ENCODE measurements around the gene PLCL2.

The PLCL2 gene

GRCh38 chr3:17040322-17040989 is 155.7 kb downstream of the PLCL2 start:
- Histone ChIP-seq H3K27ac (no peak overlapping the region), H3K4me3 (no peak overlapping the region)
- TF ChIP-seq CTCF (IDR thresholded peaks at IDR 0.05) = no peak
- DNase-seq (ENCODE audit: low spot score) = no peak

GRCh38 chr3:17040990-17041377 is 156.2 kb downstream of the PLCL2 start:
- Histone ChIP-seq H3K4me3 (no peak overlapping the region), H3K27ac (no peak overlapping the region)
- no peak for DNase-seq (ENCODE audit: low spot score)
- no peak for TF ChIP-seq CTCF (IDR thresholded peaks at IDR 0.05)

GRCh38 chr3:17044855-17045254 is 160.1 kb downstream of the PLCL2 start:
- H3K27ac ChIP-seq = no peak overlapping the region
- no peak for TF ChIP-seq CTCF (IDR thresholded peaks at IDR 0.05)
- no peak overlapping the region for H3K4me3 ChIP-seq
- DNase-seq (ENCODE audit: low spot score) = no peak

GRCh38 chr3:17045705-17046104 is 160.9 kb downstream of the PLCL2 start:
- Histone ChIP-seq H3K27ac (no peak overlapping the region), H3K4me3 (no peak overlapping the region)
- DNase-seq (ENCODE audit: low spot score) = no peak
- no peak for TF ChIP-seq CTCF (IDR thresholded peaks at IDR 0.05)

- Histone ChIP-seq H3K4me3 (no peak overlapping the region), H3K27ac (no peak overlapping the region)
- DNase-seq (ENCODE audit: low spot score) = no peak
- TF ChIP-seq CTCF (IDR thresholded peaks at IDR 0.05) = no peak
Observed at GRCh38 chr3:17046623-17047022, 161.9 kb downstream of the PLCL2 start.

- TF ChIP-seq CTCF (IDR thresholded peaks at IDR 0.05) = no peak
- no peak overlapping the region for H3K4me3 ChIP-seq
- no peak overlapping the region for H3K27ac ChIP-seq
- no peak for DNase-seq (ENCODE audit: low spot score)
Observed at GRCh38 chr3:17047162-17047561, 162.4 kb downstream of the PLCL2 start.

GRCh38 chr3:17047894-17048293 is 163.1 kb downstream of the PLCL2 start:
- Histone ChIP-seq H3K27ac (no peak overlapping the region), H3K4me3 (no peak overlapping the region)
- DNase-seq (ENCODE audit: low spot score) = no peak
- TF ChIP-seq CTCF (IDR thresholded peaks at IDR 0.05) = no peak
